Mesenchymal stem cell (in vitro differentiated cells and primary cell): ENCODE results near the gene MMP25.
"Not testable (repeated sequence)": the region's sequence is repeated elsewhere in the genome, so short reads cannot be mapped to it uniquely, and the experiment has no call there.

Experiments
- DNase-seq: peaks from one replicate; pipeline ENCODE4 v3.0.0-alpha.2; 2013
- H2AFZ ChIP-seq: one replicate; pipeline ENCODE4 v1.6.1; 2013; ENCODE audit warnings: low read depth, mild to moderate bottlenecking, control low read depth, inconsistent platforms, low read length, moderate library complexity
- H2AK5ac ChIP-seq: 2 replicates; pipeline ENCODE4 v1.6.1; 2013; ENCODE audit warnings: low read length, moderate library complexity, mild to moderate bottlenecking, inconsistent platforms; ENCODE audit not compliant: severe bottlenecking
- H2BK120ac ChIP-seq: one replicate; pipeline ENCODE4 v1.6.1; 2013; ENCODE audit warnings: low read depth, mild to moderate bottlenecking, inconsistent platforms, low read length, moderate library complexity
- H2BK12ac ChIP-seq, 2 experiments: one replicate each; pipeline ENCODE4 v1.6.1; 2013; ENCODE audit warnings: inconsistent platforms in 2 of 2, low read length in 2 of 2, mild to moderate bottlenecking in 2 of 2, moderate library complexity in 2 of 2, control low read depth in 1 of 2
- H2BK15ac ChIP-seq: one replicate; pipeline ENCODE4 v1.6.1; 2013; ENCODE audit warnings: mild to moderate bottlenecking, low read depth, inconsistent platforms; ENCODE audit not compliant: poor library complexity, severe bottlenecking
- H2BK5ac ChIP-seq: 2 replicates; pipeline ENCODE4 v1.6.1; 2013; ENCODE audit warnings: low read depth, mild to moderate bottlenecking, low read length, control low read depth, inconsistent platforms; ENCODE audit not compliant: poor library complexity, severe bottlenecking
- H3K14ac ChIP-seq, 2 experiments: one replicate each; pipeline ENCODE4 v1.6.1; 2013; ENCODE audit warnings: inconsistent platforms in 2 of 2, low read length in 2 of 2, control low read depth in 1 of 2, mild to moderate bottlenecking in 1 of 2, moderate library complexity in 1 of 2
- H3K18ac ChIP-seq, 2 experiments: one replicate each; pipeline ENCODE4 v1.6.1; 2013; ENCODE audit warnings: inconsistent platforms in 2 of 2, low read length in 2 of 2, control low read depth in 1 of 2, low read depth in 1 of 2, mild to moderate bottlenecking in 1 of 2
- H3K23ac ChIP-seq, 2 experiments: one replicate each; pipeline ENCODE4 v1.6.1; 2013; ENCODE audit warnings: inconsistent platforms in 2 of 2, low read length in 2 of 2, mild to moderate bottlenecking in 2 of 2, moderate library complexity in 2 of 2, control low read depth in 1 of 2
- H3K27ac ChIP-seq: 2 replicates; pipeline ENCODE4 v1.5.1; 2013; ENCODE audit warnings: mild to moderate bottlenecking, moderate library complexity, low read length, control low read depth, inconsistent platforms; ENCODE audit not compliant: poor library complexity, severe bottlenecking
- H3K27me3 ChIP-seq, 2 experiments: 2 replicates each; pipeline versions ENCODE4 v1.6.1 to v1.7.0; 2013; ENCODE audit warnings: low read length in 2 of 2, mild to moderate bottlenecking in 2 of 2, moderate library complexity in 2 of 2, control low read depth in 1 of 2, inconsistent platforms in 1 of 2; ENCODE audit not compliant: control insufficient read depth in 1 of 2, insufficient read depth in 1 of 2
- H3K36me3 ChIP-seq, 2 experiments: 2 replicates each; pipeline versions ENCODE4 v1.6.1 to v1.7.0; 2013; ENCODE audit warnings: low read length in 2 of 2, control low read depth in 1 of 2, inconsistent platforms in 1 of 2, low read depth in 1 of 2, mild to moderate bottlenecking in 1 of 2; ENCODE audit not compliant: insufficient read depth in 2 of 2, control insufficient read depth in 1 of 2
- H3K4ac ChIP-seq, 2 experiments: one replicate each; pipeline ENCODE4 v1.6.1; 2013; ENCODE audit warnings: inconsistent platforms in 2 of 2, low read length in 2 of 2, mild to moderate bottlenecking in 2 of 2, moderate library complexity in 2 of 2, control low read depth in 1 of 2, low read depth in 1 of 2
- H3K4me1 ChIP-seq: 2 replicates; pipeline ENCODE4 v1.6.1; 2013; ENCODE audit warnings: low read depth, low read length, control low read depth; ENCODE audit not compliant: control insufficient read depth, insufficient read depth
- H3K4me2 ChIP-seq: 2 replicates; pipeline ENCODE4 v1.6.1; 2013; ENCODE audit warnings: low read length, mild to moderate bottlenecking, inconsistent platforms; ENCODE audit not compliant: poor library complexity, severe bottlenecking
- H3K4me3 ChIP-seq, 2 experiments: 2 replicates each; pipeline versions ENCODE4 v1.5.1 to v1.7.0; 2013; ENCODE audit warnings: low read length in 2 of 2, mild to moderate bottlenecking in 2 of 2, control low read depth in 1 of 2, low read depth in 1 of 2; ENCODE audit not compliant: insufficient read depth in 1 of 2
- H3K79me1 ChIP-seq: replicated peaks from 2 replicates; pipeline ENCODE4 v1.6.1; 2013; ENCODE audit warnings: mild to moderate bottlenecking, control low read depth, low read length, inconsistent platforms; ENCODE audit not compliant: poor library complexity, severe bottlenecking
- H3K9ac ChIP-seq: 2 replicates; pipeline ENCODE4 v1.7.0; 2013; ENCODE audit warnings: mild to moderate bottlenecking, low read length, moderate library complexity
- H3K9me3 ChIP-seq: 2 replicates; pipeline ENCODE4 v1.7.0; 2013; ENCODE audit warnings: mild to moderate bottlenecking, low read length; ENCODE audit not compliant: control insufficient read depth
- H4K8ac ChIP-seq: one replicate; pipeline ENCODE4 v1.6.1; 2013; ENCODE audit warnings: inconsistent platforms, mild to moderate bottlenecking, low read length, moderate library complexity
- H4K91ac ChIP-seq: one replicate; pipeline ENCODE4 v1.6.1; 2013; ENCODE audit warnings: mild to moderate bottlenecking, low read length, inconsistent platforms
- WGBS: methylation state at CpG from one replicate; pipeline ENCODE4 v1.1.7; 2013; ENCODE audit warnings: mixed read lengths; 5-methylcytosine and 5-hydroxymethylcytosine counted together

Gene MMP25

GRCh38 chr16:3083408-3083807, 37.0 kb downstream of the MMP25 start:
- not testable (repeated sequence) for H3K23ac ChIP-seq, H3K79me1 ChIP-seq, H2AFZ ChIP-seq, H3K4me2 ChIP-seq, H4K8ac ChIP-seq, DNase-seq, H2BK12ac ChIP-seq, H4K91ac ChIP-seq, H2AK5ac ChIP-seq, H3K14ac ChIP-seq, H2BK15ac ChIP-seq, H3K9ac ChIP-seq, H2BK5ac ChIP-seq, H3K27ac ChIP-seq, H3K9me3 ChIP-seq, H3K4me3 ChIP-seq, H2BK120ac ChIP-seq, H3K4ac ChIP-seq, H3K18ac ChIP-seq, H3K36me3 ChIP-seq
- 90% methylated on average over 8 of the region's 8 CpGs for WGBS
- H3K4me1 ChIP-seq, result peaks cover 11% of the 10 kb centered on the region
- H3K27me3 ChIP-seq, result peaks cover 16 to 61% of the 10 kb centered on the region in 2 experiments

- peaks cover 16 to 57% of the 10 kb centered on the region in 2 experiments for H3K27me3 ChIP-seq
- H2AK5ac ChIP-seq, result no peak overlapping the region
- H3K23ac ChIP-seq, result no peak overlapping the region
- H3K18ac ChIP-seq, result no peak overlapping the region
- WGBS, result 93% methylated on average over 1 of the region's 1 CpG
- no peak overlapping the region for H3K9ac ChIP-seq
- H2BK12ac ChIP-seq, result no peak overlapping the region
- H2BK120ac ChIP-seq, result no peak overlapping the region
- H4K91ac ChIP-seq, result no peak overlapping the region
- no peak overlapping the region for H2BK5ac ChIP-seq
- H3K9me3 ChIP-seq, result no peaks in the 10 kb centered on the region
- H3K14ac ChIP-seq, result no peak overlapping the region
- no peaks in the 10 kb centered on the region for H3K79me1 ChIP-seq
- no peak overlapping the region for H3K4me2 ChIP-seq
- peaks cover 11% of the 10 kb centered on the region for H3K4me1 ChIP-seq
- no peak overlapping the region for H3K27ac ChIP-seq
- no peak overlapping the region for H3K4ac ChIP-seq
- DNase-seq, result no peak
- no peak overlapping the region for H2BK15ac ChIP-seq
- no peak overlapping the region for H2AFZ ChIP-seq
- H3K4me3 ChIP-seq, result no peak overlapping the region
- H4K8ac ChIP-seq, result no peak overlapping the region
- no peaks in the 10 kb centered on the region for H3K36me3 ChIP-seq
Measured at GRCh38 chr16:3084491-3084890, 38.1 kb downstream of the MMP25 start.

- 89% methylated on average over 4 of the region's 7 CpGs for WGBS
- no peak overlapping the region for H3K18ac ChIP-seq
- no peak overlapping the region for H2BK120ac ChIP-seq
- H2BK12ac ChIP-seq, result no peak overlapping the region
- no peak overlapping the region for H2BK5ac ChIP-seq
- H3K27me3 ChIP-seq, result peaks cover 11 to 51% of the 10 kb centered on the region in 2 experiments
- H3K4me2 ChIP-seq, result no peak overlapping the region
- DNase-seq, result no peak
- no peak overlapping the region for H3K14ac ChIP-seq
- H3K9me3 ChIP-seq, result no peaks in the 10 kb centered on the region
- H3K4me3 ChIP-seq, result no peak overlapping the region
- no peak overlapping the region for H4K8ac ChIP-seq
- H3K9ac ChIP-seq, result no peak overlapping the region
- H3K27ac ChIP-seq, result no peak overlapping the region
- no peaks in the 10 kb centered on the region for H3K79me1 ChIP-seq
- H2BK15ac ChIP-seq, result no peak overlapping the region
- peaks cover 11% of the 10 kb centered on the region for H3K4me1 ChIP-seq
- H3K23ac ChIP-seq, result no peak overlapping the region
- H2AK5ac ChIP-seq, result no peak overlapping the region
- no peaks in the 10 kb centered on the region for H3K36me3 ChIP-seq
- no peak overlapping the region for H4K91ac ChIP-seq
- H2AFZ ChIP-seq, result no peak overlapping the region
- no peak overlapping the region for H3K4ac ChIP-seq
Measured at GRCh38 chr16:3084969-3085670, 38.8 kb downstream of the MMP25 start.

GRCh38 chr16:3085868-3086595, 39.7 kb downstream of the MMP25 start:
- Histone ChIP-seq H2BK15ac (no peak overlapping the region), H3K27me3 (peaks cover 4 to 45% of the 10 kb centered on the region in 2 experiments)
- WGBS, result 90% methylated on average over 13 of the region's 17 CpGs

More at GRCh38 chr16:3085868-3086595, 39.7 kb downstream of the MMP25 start:
- no peak overlapping the region for H3K23ac ChIP-seq
- no peaks in the 10 kb centered on the region for H3K9me3 ChIP-seq
- no peak overlapping the region for H3K4me3 ChIP-seq
- H3K4me1 ChIP-seq, result peaks cover 11% of the 10 kb centered on the region
- H3K4ac ChIP-seq, result no peak overlapping the region
- no peak overlapping the region for H2AFZ ChIP-seq
- no peaks in the 10 kb centered on the region for H3K79me1 ChIP-seq
- no peak overlapping the region for H2BK5ac ChIP-seq
- no peak overlapping the region for H2AK5ac ChIP-seq
- no peak overlapping the region for H2BK12ac ChIP-seq
- no peak overlapping the region for H4K8ac ChIP-seq
- no peak overlapping the region for H3K18ac ChIP-seq
- DNase-seq, result no peak
- no peak overlapping the region for H3K27ac ChIP-seq
- no peak overlapping the region for H2BK120ac ChIP-seq
- no peak overlapping the region for H4K91ac ChIP-seq
- no peak overlapping the region for H3K9ac ChIP-seq
- no peak overlapping the region for H3K14ac ChIP-seq
- H3K36me3 ChIP-seq, result no peaks in the 10 kb centered on the region
- H3K4me2 ChIP-seq, result no peak overlapping the region
